ENCODE results near the gene POC1A.

DNA sequence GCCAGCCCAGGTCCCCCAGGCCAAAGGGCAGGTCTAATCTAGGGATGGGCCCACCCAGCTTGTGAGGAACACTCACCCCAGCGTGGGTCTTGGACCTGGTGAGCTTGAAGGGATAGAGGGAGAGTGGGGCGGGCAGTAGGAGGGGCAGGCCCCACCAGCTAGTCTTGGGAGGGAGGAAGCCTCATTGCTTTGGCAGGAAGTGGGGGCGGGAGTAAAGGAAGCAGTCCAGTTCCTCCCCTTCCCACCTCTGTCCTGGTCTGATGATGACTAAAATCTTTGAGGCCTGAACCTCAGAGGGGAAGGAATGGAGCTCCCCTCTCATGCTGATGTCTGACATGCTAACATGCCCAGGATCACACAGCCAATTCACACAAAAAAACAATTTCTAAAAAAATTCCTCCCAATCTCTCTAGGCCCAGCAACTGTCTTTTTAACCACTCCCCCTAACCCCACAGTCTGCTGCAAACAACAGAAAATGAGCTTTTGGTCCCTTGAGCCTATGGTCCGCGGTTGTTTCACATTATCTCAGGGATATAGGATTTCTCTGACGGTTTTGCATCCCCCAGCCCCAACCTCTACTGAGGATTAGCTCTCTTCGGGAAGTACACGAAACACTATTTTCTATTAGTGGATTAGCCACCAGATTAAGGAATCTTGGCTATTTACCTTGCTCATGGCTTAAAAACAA is 67.1 kb downstream of the POC1A start:
- TF ChIP-seq, protein P1, sequence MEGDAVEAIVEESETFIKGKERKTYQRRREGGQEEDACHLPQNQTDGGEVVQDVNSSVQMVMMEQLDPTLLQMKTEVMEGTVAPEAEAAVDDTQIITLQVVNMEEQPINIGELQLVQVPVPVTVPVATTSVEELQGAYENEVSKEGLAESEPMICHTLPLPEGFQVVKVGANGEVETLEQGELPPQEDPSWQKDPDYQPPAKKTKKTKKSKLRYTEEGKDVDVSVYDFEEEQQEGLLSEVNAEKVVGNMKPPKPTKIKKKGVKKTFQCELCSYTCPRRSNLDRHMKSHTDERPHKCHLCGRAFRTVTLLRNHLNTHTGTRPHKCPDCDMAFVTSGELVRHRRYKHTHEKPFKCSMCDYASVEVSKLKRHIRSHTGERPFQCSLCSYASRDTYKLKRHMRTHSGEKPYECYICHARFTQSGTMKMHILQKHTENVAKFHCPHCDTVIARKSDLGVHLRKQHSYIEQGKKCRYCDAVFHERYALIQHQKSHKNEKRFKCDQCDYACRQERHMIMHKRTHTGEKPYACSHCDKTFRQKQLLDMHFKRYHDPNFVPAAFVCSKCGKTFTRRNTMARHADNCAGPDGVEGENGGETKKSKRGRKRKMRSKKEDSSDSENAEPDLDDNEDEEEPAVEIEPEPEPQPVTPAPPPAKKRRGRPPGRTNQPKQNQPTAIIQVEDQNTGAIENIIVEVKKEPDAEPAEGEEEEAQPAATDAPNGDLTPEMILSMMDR (conservative IDR thresholded peaks at IDR 0.05; ENCODE audit: low read depth, low read length) = no peak
- TF ChIP-seq SMC3 (IDR thresholded peaks at IDR 0.05; ENCODE audit: low read depth, low read length) = no peak
- no peak for TF ChIP-seq POLR2A (IDR thresholded peaks at IDR 0.05; ENCODE audit: low read depth, low read length)
- no peak for TF ChIP-seq RAD21 (IDR thresholded peaks at IDR 0.05; ENCODE audit: low read length)
- TF ChIP-seq, protein P2, sequence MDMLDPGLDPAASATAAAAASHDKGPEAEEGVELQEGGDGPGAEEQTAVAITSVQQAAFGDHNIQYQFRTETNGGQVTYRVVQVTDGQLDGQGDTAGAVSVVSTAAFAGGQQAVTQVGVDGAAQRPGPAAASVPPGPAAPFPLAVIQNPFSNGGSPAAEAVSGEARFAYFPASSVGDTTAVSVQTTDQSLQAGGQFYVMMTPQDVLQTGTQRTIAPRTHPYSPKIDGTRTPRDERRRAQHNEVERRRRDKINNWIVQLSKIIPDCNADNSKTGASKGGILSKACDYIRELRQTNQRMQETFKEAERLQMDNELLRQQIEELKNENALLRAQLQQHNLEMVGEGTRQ (IDR thresholded peaks at IDR 0.05; ENCODE audit: low read depth, low read length) = no peak

Data from IMR-90 (cell line).